ENCODE results near the gene WASHC3.

The WASHC3 gene

DNA sequence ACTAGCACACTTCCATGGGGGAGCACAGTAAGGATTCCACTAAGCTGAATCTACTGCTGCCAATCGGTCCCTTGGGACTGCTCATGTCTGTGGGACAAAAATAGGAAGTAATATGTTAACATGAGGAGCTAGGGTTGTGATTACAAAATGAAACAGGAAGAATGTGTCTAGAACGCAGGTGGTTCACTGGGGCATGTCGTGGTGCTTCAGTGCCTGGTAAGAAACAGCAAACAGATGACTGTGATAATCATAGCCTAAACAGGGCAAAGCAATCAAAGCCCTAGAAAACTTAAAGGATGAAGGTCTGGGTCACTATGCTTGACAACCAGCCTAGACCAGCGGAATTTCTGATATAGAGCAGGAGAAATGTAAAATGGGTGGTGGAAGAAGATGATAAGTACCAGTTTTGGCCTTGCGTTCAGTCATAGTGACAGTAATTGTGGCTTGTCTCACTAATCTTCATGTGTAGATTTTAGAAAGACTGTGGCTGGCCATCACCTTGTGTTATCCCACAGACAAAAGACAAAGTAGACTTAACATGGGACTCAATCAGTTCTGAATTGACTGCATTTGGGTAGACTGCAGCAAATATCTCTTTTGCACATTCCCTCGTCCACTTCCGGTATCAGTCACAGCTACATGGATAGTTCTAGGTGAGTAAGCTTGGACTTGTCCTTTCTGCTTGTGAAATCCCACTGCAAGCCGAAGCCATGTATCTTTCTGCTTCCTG is 51.4 kb downstream of the WASHC3 start:
- no peak for ATAC-seq
- no peak for TF ChIP-seq ZFP3 (CRISPR knock-in tag; IDR thresholded peaks at IDR 0.05)
- TF ChIP-seq PPARA (CRISPR knock-in tag; IDR thresholded peaks at IDR 0.05; ENCODE audit: borderline replicate concordance), result no peak
- TF ChIP-seq ZNF8 (CRISPR knock-in tag; IDR thresholded peaks at IDR 0.05), result no peak
- no peak for TF ChIP-seq ZC3H10 (CRISPR knock-in tag; IDR thresholded peaks at IDR 0.05)
- no peak for TF ChIP-seq BACH2 (CRISPR knock-in tag; IDR thresholded peaks at IDR 0.05; ENCODE audit: borderline replicate concordance)
- TF ChIP-seq, protein P1, sequence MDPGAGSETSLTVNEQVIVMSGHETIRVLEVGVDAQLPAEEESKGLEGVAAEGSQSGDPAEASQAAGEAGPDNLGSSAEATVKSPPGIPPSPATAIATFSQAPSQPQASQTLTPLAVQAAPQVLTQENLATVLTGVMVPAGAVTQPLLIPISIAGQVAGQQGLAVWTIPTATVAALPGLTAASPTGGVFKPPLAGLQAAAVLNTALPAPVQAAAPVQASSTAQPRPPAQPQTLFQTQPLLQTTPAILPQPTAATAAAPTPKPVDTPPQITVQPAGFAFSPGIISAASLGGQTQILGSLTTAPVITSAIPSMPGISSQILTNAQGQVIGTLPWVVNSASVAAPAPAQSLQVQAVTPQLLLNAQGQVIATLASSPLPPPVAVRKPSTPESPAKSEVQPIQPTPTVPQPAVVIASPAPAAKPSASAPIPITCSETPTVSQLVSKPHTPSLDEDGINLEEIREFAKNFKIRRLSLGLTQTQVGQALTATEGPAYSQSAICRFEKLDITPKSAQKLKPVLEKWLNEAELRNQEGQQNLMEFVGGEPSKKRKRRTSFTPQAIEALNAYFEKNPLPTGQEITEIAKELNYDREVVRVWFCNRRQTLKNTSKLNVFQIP (CRISPR knock-in tag; IDR thresholded peaks at IDR 0.05; ENCODE audit: borderline replicate concordance, low read depth), result no peak
- TF ChIP-seq GLIS3 (CRISPR knock-in tag; IDR thresholded peaks at IDR 0.05), result no peak
- no peak for TF ChIP-seq RARB (CRISPR knock-in tag; IDR thresholded peaks at IDR 0.05)
- no peak for TF ChIP-seq OSR1 (CRISPR knock-in tag; IDR thresholded peaks at IDR 0.05)
- TF ChIP-seq, protein P2, sequence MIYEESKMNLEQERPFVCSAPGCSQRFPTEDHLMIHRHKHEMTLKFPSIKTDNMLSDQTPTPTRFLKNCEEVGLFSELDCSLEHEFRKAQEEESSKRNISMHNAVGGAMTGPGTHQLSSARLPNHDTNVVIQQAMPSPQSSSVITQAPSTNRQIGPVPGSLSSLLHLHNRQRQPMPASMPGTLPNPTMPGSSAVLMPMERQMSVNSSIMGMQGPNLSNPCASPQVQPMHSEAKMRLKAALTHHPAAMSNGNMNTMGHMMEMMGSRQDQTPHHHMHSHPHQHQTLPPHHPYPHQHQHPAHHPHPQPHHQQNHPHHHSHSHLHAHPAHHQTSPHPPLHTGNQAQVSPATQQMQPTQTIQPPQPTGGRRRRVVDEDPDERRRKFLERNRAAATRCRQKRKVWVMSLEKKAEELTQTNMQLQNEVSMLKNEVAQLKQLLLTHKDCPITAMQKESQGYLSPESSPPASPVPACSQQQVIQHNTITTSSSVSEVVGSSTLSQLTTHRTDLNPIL (CRISPR knock-in tag; IDR thresholded peaks at IDR 0.05; ENCODE audit: low read depth), result no peak
- TF ChIP-seq ZNF70 (CRISPR knock-in tag; IDR thresholded peaks at IDR 0.05), result no peak
- no peak for TF ChIP-seq ESRRG (CRISPR knock-in tag; IDR thresholded peaks at IDR 0.05)
- no peak for TF ChIP-seq CSDC2 (CRISPR knock-in tag; IDR thresholded peaks at IDR 0.05)
- no peak for TF ChIP-seq ARNTL (CRISPR knock-in tag; IDR thresholded peaks at IDR 0.05; ENCODE audit: borderline replicate concordance, low read depth)
- TF ChIP-seq SNAI2 (CRISPR knock-in tag; IDR thresholded peaks at IDR 0.05), result no peak
- TF ChIP-seq, protein P3, sequence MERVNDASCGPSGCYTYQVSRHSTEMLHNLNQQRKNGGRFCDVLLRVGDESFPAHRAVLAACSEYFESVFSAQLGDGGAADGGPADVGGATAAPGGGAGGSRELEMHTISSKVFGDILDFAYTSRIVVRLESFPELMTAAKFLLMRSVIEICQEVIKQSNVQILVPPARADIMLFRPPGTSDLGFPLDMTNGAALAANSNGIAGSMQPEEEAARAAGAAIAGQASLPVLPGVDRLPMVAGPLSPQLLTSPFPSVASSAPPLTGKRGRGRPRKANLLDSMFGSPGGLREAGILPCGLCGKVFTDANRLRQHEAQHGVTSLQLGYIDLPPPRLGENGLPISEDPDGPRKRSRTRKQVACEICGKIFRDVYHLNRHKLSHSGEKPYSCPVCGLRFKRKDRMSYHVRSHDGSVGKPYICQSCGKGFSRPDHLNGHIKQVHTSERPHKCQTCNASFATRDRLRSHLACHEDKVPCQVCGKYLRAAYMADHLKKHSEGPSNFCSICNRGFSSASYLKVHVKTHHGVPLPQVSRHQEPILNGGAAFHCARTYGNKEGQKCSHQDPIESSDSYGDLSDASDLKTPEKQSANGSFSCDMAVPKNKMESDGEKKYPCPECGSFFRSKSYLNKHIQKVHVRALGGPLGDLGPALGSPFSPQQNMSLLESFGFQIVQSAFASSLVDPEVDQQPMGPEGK (CRISPR knock-in tag; IDR thresholded peaks at IDR 0.05; ENCODE audit: borderline replicate concordance), result no peak
- TF ChIP-seq, protein P4, sequence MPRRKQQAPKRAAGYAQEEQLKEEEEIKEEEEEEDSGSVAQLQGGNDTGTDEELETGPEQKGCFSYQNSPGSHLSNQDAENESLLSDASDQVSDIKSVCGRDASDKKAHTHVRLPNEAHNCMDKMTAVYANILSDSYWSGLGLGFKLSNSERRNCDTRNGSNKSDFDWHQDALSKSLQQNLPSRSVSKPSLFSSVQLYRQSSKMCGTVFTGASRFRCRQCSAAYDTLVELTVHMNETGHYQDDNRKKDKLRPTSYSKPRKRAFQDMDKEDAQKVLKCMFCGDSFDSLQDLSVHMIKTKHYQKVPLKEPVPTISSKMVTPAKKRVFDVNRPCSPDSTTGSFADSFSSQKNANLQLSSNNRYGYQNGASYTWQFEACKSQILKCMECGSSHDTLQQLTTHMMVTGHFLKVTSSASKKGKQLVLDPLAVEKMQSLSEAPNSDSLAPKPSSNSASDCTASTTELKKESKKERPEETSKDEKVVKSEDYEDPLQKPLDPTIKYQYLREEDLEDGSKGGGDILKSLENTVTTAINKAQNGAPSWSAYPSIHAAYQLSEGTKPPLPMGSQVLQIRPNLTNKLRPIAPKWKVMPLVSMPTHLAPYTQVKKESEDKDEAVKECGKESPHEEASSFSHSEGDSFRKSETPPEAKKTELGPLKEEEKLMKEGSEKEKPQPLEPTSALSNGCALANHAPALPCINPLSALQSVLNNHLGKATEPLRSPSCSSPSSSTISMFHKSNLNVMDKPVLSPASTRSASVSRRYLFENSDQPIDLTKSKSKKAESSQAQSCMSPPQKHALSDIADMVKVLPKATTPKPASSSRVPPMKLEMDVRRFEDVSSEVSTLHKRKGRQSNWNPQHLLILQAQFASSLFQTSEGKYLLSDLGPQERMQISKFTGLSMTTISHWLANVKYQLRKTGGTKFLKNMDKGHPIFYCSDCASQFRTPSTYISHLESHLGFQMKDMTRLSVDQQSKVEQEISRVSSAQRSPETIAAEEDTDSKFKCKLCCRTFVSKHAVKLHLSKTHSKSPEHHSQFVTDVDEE (CRISPR knock-in tag; IDR thresholded peaks at IDR 0.05), result no peak
- no peak for TF ChIP-seq ISL1 (CRISPR knock-in tag; IDR thresholded peaks at IDR 0.05)
- no peak for TF ChIP-seq TCF4 (CRISPR knock-in tag; IDR thresholded peaks at IDR 0.05; ENCODE audit: borderline replicate concordance)
- TF ChIP-seq TOX (CRISPR knock-in tag; IDR thresholded peaks at IDR 0.05; ENCODE audit: borderline replicate concordance), result no peak

DNA sequence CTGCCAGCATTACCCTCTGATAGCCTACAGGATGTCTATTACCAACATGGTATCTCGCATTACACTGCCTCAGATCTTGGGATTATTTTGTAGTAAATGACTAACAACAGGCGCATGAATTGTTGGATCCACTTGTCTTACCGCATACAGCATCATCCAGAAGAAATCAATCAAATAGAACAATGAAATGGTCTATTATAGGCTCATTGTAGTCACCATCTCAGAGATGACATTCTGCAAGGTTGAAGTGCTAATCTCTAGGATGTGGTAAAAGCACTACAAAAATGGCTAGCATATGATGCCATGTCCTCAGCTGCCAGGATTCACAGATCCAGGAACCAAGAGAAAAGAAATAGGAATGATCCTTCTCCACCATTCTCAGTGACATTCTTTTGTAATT is 52.0 kb downstream of the WASHC3 start:
- TF ChIP-seq SNAI2 (CRISPR knock-in tag; IDR thresholded peaks at IDR 0.05) (no peak), ZNF70 (CRISPR knock-in tag; IDR thresholded peaks at IDR 0.05) (no peak), BACH2 (CRISPR knock-in tag; IDR thresholded peaks at IDR 0.05; ENCODE audit: borderline replicate concordance) (no peak), ZC3H10 (CRISPR knock-in tag; IDR thresholded peaks at IDR 0.05) (no peak)
- TF ChIP-seq, protein P1 (CRISPR knock-in tag; IDR thresholded peaks at IDR 0.05; ENCODE audit: borderline replicate concordance, low read depth), result no peak
- ATAC-seq, result no peak

DNA sequence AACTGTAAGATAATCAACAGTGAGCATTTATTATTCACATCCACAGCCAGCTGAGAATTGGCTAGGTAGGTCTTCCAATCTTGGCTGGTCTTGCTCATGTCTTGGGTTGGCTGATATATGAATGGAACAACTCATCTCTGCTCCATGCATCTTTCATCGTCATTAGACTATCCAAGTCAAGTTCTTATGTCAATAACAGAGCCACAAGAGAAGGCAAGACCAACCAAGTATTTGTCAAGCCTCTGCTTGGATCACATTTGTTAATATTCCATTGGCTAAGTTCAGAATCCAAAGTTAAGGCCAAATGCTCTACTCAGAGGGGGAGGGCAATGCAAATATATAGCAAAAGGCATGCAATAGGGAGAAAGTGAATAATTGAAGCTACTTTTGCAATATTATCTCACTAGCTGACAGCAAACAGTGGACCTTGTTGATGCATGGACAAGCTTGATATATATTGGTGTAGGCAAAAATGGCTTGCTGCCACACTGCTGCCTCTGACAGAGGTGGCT is 53.1 kb downstream of the WASHC3 start:
- no peak for ATAC-seq
- TF ChIP-seq, protein P4 (CRISPR knock-in tag; IDR thresholded peaks at IDR 0.05), result no peak
